NK-92 (cell line): Measurements from ENCODE around the gene MBOAT1.
"Not testable (repeated sequence)": the region's sequence is repeated elsewhere in the genome, so short reads cannot be mapped to it uniquely, and the experiment has no call there.

ENCODE experiments used
- DNase-seq: peaks from one replicate; lab custom pipeline; 2025; ENCODE audit not compliant: unreplicated experiment; lab: John Stamatoyannopoulos, UW

The MBOAT1 gene

DNA sequence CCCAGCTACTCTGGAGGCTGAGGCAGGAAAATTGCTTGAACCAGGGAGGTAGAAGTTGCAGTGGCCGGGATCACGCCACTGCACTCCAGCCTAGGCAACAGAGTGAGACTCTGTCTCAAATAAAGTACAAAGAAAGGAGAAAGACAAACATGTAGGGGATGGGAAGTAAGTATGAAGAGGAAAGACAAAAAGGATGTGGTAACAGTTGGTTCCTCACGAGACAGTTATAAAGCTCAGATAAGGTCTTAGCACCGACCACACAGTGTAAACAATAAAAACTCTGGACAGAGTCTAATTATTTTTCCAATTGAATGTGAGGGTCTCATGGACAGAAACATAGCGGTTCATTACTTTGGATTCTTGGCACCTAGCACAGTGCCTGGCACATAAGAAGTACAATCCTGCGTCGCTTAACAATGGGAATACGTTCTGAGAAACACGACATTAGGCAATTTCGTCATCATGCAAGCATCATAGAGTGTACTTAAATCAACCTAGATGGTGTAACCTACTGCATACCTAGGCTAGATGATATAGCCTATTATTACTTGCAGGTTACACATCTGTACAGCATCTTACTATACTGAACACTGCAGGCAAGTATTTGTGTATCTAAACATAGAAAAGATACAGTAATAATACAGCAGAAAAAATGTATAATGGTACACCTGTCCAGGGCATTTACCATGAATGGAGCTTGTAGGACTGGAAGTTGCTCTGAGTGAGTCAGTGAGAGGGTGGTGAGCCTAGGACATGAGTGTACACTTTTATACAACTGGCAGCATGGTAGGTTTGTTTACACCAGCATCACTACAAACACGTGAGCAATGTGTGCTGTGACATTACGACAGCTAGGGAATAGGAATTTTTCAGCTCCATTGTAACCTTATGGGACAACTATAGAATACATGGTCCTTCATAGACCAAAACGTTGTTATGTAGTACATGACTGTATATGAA lies 38.2 kb downstream of the MBOAT1 start:
- DNase-seq, result no peak

GRCh38 chr6:20172842-20173456 lies 39.3 kb downstream of the MBOAT1 start:
- no peak for DNase-seq

DNA sequence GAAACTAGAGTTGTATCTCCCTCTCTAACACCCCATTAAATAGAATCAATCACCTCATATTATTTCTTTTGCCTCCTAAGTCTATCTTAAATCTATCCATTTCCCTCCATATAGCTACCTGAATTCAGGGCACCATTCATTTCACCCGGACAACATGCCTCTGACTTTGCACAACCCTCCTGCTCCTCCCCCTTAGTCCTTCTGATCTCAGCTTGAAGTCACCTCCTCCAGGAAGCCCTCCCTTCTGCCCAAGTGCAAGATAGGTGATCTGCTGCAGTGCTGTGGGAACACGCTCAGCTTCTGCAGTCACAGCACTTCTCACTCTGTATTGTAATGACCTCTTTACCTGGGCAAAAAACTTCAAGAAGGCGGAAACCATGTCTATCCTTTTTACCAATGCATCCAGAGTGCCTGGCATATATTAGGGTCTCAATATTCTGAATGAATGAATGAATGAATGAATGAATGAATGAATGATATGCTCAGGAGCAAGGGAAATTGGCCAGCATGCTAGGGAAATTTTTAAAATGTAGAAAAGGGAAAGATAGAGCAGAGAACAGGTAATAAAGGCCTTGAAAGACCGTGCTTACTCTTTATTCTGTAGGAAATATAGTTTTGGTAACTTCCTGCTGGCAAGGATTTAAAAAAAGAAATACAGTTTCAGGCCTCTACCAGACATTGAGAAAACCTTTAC lies 41.7 kb downstream of the MBOAT1 start:
- DNase-seq, result no peak

- no peak for DNase-seq
These were observed 42.5 kb downstream of the MBOAT1 start for GRCh38 chr6:20169786-20170185.

DNA sequence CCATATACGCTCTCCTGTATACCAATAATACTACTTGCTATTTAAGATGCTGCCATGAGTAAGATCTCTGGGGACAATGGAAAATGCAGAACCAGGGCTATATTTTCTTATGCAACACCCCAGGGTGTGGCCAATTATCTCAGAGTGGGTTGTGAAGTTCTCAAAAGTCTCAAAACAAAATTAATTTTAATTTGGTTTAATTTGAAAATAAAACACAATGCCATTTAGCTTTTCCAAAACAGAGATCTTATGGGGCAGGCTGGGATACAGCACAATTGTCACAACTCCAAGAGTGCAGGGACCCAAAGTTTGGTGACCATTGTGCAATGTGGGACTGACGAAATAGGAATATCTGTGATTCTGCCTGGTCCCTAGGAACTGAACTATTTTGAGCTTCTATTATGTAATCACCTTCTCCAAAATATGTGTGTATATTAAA lies 43.1 kb downstream of the MBOAT1 start:
- no peak for DNase-seq

DNA sequence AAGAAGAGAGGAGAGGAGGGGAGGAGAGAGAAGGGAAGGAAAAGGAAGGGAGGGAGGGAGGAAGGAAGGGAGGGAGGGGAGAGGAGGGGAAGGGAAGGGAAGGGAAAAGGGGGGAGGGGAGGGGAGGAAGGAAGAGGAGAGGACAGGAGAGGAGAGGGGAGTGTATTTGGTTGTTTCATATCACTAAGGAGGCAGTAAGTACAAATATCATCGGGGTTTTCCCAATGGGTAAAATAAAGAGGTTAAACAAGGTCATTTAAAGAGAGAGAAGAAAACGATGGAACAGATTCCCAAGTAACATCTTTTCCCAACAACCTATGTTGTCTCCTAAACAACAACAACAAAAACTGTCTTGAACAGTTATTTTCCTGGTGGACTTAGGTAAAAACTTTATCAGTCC lies 43.6 kb downstream of the MBOAT1 start:
- no peak for DNase-seq

DNA sequence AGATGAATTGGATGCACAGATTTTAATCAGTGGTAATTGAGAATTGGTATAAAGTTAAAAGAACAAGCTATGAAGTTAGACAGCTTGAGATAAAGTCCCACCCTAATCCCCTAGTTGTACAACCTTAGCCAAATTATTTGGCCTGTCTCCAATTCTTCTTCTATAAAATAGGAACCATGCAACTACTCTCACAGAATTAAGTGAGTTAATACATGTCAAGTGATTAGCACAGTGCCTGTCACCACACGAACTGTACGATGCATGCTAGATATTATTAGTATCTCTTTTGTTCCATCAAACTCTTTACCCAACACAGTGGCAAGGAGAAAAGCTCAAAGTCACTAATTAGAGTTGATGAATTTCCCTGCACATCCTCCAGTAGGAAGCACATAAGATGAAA lies 44.7 kb downstream of the MBOAT1 start:
- DNase-seq, result no peak

- DNase-seq, result no peak
These were observed 46.1 kb downstream of the MBOAT1 start for GRCh38 chr6:20166210-20166609.

GRCh38 chr6:20162515-20162914 lies 49.8 kb downstream of the MBOAT1 start:
- DNase-seq, result no peak

DNA sequence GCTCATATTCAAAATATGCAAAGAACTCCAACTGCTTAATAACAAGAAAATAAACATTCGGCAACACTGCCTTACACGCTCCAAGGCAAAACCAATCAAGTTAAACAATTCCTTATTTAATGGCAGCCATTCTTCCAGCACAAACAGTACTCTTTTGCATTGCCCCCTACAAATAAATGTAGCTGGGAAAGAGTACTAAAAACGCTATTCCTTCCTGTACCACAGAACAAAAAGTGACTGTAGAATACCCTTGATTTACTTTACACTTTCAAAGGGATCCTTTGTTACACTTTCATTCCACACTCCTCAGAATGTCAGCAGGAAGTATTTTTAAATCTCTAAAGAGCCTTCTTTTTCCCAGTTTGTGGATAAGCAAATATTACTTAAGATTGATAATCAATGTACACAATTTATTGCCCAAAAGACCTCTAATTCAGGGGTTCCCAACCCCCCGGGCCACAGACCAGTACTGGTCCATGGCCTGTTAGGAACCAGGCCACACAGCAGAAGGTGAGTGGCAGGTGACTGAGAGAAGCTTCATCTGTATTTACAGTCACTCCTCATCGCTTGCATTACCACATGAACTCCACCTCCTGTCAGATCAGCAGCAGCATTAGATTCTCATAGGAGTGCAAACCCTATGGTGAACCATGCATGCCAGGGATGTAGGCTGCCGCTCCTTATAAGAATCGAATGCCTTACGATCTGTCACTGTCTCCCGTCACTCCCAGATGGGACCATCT lies 51.6 kb downstream of the MBOAT1 start:
- no peak for DNase-seq

DNA sequence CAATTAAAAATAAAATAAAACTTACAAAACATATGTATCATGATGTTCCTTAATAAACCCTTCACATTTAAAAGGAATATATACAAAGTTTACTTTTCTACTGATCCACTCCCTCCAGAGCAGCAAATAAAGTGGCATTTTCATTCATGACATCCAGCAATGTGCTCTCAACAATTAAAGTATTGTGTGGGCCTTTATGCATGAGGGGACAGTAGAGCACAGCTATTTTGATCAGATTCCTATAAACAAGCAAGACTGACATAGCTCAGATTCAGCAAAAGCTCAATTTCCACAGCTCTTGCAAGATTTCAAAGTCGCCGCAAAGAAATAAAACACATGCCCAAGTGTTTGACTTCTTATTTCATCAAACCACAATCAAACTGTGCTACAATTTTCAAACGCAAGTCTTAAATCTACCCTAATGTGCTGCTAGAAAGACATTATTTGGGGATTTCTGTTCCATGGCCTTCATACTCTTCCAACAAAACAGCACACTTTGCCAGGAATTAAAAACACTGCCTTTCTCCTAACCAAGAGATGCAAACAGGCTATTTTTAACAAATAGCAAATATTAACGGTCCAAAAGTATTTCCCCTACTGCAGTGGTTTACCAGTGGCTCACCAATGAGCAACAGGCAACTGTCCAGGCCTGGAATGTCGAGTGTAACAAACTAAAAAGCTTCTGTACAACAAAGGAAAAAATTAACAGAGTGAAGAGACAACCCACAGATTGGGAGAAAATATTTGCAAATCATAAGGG lies 52.3 kb downstream of the MBOAT1 start:
- DNase-seq, result no peak

DNA sequence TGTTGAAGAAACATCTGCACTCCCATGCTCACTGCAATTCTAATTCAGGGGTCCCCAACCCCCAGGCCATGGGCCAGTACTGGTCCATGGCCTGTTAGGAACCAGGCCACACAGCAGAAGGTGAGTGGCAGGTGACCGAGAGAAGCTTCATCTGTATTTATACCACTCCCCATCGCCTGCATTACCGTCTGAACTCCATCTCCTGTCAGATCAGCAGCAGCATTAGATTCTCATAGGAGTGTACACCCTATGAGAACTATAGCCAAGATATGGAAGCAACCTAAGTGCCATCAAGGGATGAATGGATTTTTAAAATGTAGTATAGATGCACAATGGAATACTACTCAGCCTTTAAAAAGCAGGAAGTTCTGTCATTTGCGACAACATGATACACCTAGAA lies 53.2 kb downstream of the MBOAT1 start:
- DNase-seq, result no peak

GRCh38 chr6:20158676-20159075 lies 53.6 kb downstream of the MBOAT1 start:
- no peak for DNase-seq

GRCh38 chr6:20156824-20157223 lies 55.4 kb downstream of the MBOAT1 start:
- no peak for DNase-seq

DNA sequence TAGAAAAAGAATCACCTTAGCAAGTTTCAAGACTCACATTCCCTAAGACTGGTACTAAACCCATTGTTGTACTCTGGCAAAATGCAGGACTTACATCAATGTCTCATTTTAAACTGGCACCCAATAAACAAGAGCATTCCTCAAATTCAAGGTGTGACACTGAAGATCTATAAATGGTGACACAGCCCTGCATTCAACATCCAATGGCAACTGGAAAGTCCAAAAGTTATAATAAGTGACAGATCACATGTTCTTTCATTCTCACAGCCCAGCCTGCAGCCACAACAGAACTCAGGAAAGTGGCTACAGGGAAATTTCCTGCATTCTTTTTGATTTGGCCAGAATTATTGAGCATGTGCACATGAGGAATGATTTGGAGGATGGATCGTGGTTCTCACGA lies 57.5 kb downstream of the MBOAT1 start:
- no peak for DNase-seq

DNA sequence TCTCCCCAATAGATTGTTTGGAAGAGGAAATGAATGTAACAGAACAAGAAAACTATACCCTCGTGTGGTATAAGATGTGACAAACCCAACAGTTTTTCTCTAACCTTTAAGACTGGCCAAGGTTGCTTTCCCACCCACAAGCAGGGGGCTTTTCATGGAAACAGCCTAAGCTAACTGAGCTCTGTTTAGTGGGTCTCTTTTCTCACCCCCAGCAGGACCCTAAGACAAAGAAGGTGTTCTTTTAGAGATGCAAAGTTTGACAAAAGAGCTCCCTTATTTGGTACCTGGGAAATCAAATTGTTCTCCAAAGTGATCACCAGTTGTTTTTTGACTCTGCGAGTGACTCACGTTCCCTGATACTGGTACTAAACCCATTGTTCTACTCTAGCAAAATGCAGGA lies 59.1 kb downstream of the MBOAT1 start:
- no peak for DNase-seq

GRCh38 chr6:20148433-20148832 lies 63.8 kb downstream of the MBOAT1 start:
- no peak for DNase-seq

DNA sequence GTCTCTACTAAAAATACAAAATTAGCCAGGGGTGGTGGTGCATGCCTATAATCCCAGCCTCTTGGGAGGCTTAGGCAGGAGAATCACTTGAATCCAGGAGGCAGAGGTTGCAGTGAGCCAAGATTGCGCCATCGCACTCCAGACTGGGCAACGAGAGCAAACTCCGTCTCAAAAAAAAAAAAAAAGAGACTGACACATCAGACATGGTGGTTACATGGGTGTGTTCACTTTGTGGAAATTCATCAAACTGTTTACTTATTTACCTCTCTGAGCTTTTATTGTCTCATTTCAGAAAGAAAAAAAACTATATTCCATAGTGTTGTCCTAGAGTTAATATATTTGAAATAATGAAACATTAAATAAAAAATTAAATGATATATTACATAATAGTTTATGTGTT lies 64.8 kb downstream of the MBOAT1 start:
- DNase-seq, result no peak

DNA sequence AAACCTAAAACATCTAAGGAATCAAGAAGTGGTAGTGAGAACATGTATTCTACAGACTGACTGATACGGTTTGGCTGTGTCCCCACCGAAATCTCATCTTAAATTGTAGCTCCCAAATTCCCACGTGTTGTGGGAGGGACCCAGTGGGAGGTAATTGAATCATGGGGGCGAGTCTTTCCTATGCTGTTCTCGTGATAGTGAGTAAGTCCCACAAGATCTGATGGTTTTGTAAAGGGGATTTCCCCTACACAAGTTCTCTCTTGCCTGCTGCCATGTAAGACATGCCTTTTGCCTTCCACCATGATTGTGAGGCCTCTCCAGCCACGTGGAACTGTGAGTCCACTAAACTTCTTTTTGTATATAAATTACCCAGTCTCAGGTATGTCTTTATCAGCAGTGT lies 65.4 kb downstream of the MBOAT1 start:
- not testable (repeated sequence) for DNase-seq

DNA sequence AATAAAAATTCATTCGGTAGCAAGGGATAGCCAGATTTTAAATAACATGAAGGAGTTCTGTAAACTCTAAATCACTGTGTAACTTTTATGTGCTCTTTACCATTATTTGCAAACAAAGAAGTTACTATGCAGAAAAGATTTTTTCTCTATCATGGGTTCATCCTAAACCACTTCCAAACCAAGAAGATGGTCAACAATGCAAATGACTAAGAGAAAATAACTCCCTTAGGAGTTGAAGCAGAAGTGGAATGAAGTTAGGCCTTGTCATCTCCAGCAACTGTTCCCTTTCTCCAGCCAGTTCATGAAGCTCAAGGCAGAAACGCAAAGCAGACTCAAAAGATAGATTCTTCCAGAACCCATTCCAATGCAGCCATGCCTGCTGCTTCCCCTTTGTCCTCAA lies 66.0 kb downstream of the MBOAT1 start:
- no peak for DNase-seq
